ENCODE data around the gene FAM193A.

DNA sequence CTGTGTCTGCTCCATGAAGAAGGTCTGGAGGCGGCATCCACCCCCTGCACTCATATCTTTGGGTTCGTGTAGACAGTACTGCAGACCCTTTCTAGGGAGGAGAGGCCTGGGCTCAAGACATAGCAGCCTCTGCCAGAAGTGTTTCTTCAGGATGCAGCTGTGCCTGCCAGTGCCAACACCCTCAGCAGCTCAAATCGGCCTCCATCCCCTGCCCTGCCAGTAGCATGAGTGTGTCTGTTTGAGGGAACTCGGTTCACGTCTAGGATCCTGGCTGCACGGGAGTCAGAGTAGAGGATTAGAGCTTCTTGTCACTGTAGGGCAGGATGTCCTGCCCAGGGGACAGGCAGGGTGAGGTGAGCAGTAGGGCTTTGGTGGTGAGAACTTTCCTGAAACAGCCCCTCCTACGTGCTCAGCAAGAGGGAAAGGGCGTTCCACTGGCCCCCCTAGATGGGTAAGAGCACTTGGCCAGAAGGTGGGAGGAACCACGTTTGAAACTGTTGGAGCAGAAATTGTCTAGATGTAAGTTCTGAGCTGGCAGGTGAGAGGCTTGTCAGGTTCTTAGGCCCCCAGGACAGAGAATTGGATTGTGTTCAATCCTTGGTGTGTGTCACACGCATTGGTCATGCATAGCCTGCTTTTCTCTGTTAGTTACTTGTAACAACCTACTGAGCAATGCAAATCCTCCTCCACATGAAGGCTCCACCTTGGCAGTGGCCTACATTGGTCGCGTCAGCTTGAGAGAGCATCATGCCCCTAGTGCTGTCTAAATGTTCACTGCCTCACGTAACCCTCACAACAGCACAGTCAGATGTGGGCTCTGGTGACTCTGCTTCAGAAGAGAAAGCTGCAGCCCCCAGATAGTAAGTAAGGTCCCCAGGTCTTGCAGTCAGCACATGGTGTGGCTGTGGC lies 25.8 kb upstream of the FAM193A start:
- TF ChIP-seq EZH2 (IDR thresholded peaks at IDR 0.05) (no peak), POLR2AphosphoS5 (IDR thresholded peaks at IDR 0.05; ENCODE audit: borderline replicate concordance, low read depth, low read length) (no peak)

Data from SK-N-MC (cell line).